GM21723 (cell line): ENCODE data around the gene TTC9B.

ENCODE experiments used
- ATAC-seq: cut with Tn5 transposase; IDR thresholded peaks from one replicate; pipeline ENCODE4 v1.9.1; 2021; ENCODE audit warnings: mild to moderate bottlenecking, moderate library complexity; ENCODE audit not compliant: unreplicated experiment

Gene TTC9B

DNA sequence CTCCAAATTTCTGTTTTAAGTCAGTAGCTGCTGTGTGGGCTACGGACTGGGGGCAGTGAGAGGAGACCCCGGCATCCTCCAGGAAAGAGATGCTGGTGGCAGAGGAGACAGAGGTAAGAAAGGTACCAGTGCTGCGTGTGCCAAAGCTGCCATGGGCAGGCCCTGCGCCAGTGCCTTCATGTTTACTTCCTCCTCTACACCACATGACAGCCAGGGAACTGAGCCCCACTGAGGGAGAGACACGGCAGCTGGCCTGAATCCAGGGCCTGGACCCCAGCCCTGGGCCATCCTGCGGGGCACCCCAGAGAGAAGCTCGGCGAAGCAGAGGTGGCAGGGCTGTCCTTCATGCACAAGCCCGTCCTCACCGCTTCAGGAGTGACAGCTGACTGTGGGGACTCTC, 31.0 kb upstream of the TTC9B start:
- no peak for ATAC-seq

DNA sequence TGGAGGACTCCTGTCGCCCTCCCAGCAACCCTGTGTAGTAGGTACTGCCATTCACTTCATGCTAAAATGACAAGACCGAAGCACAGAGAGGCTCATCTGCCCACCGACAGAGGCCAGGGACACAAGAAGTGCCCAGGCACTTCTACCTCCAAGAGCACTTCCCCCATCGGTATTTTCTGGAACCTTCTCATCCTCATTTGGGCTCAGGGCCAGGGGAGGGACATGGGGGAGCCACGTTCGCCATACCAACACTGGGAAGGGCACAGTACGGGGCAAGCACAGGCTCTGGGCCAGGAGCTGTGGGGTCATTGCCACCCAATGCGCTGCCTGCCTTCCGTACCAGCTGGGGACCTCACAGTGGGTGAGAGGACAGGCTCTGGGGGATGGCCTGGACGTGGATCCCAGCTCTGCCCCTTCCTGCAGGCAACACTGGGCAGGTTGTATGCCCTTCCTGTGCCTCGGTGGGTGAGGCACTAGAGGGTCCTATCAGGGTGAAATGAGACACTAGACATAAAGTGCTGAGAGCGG, 29.6 kb upstream of the TTC9B start:
- no peak for ATAC-seq

DNA sequence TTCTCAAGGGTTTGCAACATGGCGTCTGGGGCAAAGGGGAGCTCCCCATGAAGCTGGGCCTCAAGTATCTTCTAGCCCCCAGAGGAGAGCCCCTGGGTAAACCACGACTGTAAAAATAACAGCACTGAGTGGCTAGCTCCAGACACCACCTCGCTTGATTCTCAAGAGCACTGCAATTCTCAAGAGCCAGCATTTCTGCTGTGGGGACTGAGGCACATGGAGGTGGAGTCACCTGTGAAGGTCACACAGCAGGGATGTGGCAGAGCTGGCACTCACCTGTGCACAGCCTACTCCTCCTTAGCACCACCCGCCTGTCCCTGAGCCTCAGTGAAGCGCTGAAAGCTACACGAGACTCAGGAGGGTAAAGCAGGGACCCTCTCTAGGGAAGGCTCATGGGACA, 29.0 kb upstream of the TTC9B start:
- no peak for ATAC-seq

DNA sequence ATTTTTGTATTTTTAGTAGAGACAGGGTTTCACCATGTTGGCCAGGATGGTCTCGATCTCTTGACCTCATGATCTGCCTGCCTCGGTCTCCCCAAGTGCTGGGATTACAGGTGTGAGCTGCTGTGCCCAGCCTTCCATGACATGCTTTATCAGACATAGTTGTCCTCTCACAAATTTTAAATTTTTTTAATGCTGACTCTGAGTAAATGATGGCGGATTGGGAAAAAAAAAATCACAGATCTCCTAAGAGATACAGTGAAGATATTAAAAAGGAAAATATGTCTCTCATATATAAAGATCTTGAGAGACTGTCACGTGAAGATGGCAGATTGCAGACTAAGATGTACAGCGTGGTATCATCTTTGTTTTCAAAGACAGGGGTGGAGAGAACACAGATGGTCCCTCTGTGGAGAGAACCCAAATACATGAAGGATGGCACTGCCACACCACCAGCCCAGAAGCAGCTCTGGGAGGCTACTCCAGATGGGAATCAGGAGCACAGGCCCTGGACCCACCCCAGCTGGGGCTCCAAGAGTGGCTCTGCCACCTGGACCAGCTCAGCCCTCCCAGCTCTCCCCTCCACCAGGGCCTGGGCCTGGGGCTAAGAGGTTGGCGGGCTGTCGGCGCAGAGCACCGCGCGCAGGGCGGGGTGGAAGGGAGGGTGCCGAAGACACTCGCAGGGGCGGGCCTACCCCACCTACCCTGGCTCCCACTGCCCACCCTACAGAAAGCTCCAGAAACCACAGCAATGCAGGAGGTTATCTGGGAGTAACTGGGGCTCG, 28.3 kb upstream of the TTC9B start:
- no peak for ATAC-seq

DNA sequence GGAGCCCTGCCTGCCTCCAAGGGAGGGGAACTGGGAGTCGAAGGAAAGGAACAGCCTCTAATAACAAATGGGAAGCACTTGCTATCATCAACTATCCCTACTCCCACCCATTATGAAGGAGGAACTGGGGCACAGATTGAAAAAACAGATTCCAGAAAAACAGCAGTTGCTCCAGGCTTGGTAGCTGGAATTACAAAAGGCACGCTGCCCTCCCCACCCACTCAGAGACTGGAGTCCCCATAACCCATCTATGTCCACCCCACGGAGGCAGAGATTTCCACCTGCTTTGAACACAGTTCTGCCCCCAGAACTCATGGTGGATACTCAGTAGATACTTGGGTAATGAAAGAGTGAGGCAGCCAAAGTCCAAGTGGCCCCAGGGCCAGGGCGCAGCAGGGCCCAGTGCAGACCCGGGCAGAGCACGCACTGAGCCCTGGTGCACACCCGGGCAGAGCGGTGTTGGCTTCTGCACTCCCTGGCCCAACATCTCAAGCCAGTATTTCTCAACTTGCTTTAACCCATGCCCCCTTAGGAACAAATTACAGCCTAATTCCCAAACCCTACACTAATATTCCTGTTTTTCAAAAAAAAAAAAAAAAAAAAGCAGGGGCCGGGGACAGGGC, 27.4 kb upstream of the TTC9B start:
- no peak for ATAC-seq

DNA sequence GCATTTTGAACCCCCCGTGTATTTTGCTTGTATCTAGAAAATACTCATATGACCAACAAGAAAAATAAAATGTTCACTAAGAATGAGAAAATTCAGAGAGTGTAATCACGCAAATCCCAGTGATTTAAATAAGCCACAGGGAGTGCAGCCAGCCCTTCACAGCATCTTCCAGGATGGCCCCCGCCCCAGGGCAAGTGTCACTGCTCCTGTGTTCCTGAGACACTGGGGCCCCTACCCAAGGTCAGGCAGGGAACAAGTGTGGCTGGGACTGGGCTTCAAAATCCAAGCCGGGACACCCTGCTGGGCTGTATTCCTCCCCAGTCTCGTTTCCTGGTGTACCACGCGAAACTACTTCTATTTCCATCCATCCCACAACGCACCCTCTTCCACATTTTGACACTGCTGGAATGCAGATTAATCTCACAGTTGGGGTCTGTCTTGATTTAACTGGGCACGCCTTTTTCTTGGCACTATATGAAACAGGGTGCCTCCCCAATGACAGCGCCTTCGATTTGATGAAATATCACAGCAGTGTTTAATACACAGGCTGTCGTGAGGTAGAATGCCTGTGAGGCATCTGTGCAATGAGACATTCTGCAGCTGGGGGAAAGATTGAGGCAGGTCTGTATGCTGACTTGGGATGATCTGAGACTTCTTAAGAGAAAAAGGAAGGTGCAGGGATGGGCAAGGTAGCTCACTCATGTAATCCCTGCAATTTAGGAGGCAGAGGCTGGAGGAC, 26.6 kb upstream of the TTC9B start:
- ATAC-seq: no peak

DNA sequence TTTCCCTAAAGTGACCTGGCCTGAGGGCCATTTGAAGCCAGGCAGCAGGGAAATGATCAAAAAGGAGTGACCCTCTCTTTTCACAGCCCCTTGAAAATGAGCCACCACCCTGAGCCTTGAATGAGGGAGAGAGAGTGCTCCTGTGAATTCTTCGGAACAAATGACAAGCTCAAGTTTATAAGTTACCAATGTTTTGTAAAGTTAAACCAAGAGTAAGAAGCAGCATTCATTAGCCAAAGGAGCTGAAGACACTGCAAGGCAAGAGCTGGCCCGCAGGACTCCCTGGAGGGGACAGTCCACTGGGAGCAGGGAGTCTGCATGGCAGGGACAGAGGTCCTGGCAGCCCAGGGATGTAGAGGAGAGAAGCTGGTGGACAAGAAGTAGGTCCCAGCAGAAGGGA, 25.0 kb upstream of the TTC9B start:
- ATAC-seq: no peak

DNA sequence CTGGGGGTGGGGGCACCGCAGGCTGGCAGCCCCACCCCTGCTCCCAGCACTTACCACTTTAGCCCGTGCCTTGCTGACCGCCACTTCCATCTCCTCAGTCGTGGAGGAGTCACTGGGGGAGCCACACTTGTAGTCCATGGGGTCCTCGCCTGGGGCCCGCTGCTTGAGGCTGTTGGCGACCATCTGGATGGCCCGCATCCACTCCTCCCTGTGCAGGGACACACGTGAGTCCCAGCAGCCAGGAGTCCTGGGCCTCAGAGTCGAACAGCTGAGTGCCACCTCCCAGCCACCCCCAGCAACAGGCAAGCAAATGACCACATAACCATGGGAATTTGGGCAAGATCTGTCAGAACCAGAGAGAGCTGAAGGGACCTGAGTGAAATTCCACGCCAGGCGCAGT, 24.3 kb upstream of the TTC9B start:
- no peak for ATAC-seq

DNA sequence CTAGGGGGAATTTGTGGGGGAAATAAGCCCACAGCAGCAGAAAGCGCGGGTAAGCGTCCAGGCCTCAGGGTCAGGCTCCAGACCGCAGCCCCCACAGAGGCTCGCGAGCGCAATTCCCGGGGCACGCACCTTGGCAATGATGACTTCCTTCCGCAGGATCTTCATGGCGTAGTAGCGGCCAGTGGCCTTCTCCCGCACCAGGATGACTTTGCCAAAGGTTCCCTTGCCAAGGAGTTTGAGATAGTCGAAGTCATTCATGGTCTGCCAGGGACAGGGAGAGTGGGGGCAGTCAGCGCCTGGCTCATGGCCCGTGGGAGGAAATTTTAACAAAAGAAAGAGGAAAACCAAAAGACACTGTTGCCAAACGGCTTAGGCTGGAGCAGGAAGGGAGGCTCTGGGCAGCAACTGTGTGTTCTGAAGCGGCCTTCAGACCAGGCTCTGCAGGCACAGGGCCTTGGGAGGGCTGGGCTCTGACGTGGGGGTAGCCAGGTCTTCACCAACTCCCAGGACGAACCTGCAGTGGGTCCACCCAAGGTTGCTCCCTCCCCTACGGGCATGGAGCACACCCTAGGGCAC, 23.7 kb upstream of the TTC9B start:
- no peak for ATAC-seq

DNA sequence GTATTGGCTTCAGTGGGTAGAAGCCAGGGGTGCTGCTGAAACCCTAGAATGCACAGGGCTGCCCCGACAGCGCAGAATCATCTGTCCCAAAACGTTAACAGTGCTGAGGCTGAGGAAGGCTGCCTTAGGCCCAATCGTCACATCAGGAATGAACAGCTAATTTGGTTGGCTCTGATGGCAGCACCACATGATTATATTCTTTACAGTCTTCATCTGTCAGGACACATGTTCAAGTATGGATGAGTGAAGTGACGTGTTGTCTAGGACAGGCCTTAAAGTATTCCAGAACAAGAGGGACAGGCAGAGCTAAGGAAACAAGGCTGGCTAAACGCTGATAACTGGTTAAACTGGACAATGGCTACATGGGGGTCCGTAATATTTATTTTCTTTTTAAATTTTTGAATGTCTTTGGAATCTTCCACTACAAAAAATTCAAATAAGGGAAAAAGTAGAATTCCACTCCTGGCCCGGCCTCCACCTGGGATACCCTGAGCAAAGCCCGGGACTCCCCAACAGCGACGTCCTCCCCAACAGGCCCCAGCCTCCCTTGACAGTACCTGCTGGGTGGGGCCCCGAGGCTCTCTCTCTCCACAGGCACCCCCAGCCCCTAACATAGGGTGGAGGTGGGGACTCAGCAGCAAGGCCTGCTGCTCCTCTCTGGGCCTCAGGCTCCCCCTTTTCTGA, 23.1 kb upstream of the TTC9B start:
- ATAC-seq: no peak

DNA sequence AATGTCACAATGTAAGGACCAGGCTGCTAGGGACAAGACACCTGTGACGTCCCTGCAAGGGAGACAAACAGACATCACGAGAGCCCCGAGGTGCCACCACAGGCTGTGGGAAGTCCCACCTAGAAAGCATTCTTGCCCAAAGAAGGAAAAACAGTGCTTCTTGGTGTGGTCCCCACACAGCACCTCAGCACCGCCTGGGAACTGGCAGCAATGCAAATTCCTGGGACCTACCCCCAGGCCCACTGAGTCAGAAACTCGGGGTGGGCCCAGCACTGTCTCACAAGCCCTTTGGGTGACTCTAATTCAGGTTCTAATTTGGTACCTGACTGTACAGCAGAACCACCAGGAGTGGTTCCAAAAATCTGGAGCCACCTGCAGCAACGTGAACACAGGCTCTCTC, 22.1 kb upstream of the TTC9B start:
- ATAC-seq: no peak

DNA sequence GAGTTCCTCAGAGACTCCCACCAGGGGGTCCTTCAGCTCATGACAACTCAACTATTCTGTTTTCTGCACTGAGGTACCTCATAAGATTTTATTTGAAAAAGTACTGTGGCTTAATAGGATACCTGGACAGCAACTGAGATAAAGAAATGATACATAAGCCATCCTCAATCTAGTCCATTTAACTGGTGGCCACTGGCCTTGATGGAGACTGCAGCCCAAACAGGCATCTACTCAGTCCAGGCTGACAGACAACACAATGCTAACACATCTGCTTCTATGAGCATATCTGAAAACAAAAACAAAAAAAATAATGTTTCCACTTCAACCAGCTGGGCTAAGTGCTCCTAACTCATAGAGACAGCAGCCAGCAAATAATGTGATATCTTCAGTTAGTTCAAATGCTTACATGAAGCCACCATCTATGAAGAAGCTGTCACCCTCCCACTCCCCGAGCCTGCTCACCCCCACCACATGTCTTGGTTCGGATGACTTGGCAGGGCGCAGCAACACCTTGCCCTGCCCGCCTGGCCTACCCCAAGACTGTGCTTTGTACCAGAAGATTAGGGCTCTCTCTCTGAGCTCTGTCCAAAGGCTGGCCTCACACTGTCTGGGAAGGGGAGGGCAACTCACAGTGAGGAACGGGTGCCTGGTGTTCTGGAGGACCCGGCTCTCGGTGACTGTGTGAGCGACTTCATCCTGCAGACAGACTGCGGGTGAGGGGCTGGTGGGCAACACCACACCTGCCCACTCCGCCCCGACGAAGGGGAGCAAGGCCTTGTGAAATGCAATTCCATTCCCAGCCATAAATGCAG, 21.4 kb upstream of the TTC9B start:
- no peak for ATAC-seq

DNA sequence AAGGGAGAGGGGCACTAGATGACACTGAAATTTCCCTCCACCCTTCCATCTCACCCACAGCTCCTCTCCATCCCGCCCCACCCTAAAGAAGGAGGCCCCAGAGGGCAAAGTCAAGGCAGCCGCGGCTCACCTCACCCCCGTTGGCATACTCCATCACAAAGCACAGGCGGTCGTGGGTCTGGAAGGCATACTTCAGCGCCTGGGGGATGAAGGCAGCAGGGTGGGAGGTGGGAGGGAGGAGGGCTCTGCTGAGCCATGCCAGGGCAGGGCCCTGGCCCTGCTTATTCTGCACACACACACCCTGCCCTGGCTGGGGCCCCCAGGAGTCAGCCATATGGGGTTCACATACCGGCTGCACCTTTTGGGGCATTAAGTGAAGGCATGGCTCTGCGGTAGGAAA, 20.6 kb upstream of the TTC9B start:
- ATAC-seq: no peak

DNA sequence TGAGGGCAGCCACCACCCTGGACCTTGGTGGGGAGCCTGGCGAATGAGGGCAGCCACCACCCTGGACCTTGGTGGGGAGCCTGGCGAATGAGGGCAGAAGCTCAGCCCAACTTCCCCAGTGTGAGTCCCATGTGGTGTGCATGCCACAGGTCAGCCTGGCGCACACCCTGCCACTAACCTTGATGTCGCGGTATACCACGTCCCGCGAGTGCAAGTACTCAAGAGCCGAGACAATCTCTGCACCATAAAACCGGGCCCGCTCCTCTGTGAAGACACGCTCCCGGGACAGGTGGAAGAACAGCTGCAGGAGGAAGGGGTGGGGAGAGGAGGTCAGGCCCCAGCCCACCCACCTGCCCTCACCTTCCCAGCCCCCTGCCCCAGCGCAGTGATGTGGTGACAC, 19.6 kb upstream of the TTC9B start:
- ATAC-seq: no peak

DNA sequence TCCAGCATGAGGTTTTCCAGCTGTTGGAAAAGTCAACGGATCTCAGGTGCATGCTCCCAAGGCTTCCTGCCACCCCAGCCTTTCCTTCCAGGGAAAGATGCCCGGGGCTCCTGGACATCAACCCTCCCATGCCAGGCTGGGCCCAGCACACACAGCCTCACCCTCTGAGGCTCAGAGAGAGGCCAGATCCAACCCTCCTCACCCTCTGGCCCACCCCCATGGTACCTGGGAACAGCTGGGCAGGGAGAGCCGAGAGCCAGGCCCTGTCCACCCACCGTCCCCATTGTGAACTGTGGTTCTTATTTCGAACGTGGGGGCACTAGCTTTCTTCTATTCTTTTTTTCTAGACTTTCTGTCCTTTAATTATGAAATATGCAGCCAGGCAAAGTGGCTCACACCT, 18.2 kb upstream of the TTC9B start:
- no peak for ATAC-seq

DNA sequence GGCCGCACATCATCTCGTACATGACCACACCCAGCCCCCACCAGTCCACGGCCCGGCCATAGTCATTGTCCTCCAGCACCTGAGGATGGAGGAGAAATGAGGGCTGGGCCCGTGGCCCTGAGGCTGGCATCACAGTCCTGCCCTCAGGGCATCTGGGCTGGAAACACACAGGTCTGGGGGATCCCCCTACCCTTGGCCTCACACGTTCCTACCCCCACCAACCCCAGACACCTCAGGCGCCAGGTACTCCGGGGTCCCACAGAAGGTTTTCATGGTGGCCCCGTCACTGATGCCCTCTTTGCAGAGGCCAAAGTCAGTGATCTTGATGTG, 17.8 kb upstream of the TTC9B start:
- no peak for ATAC-seq

DNA sequence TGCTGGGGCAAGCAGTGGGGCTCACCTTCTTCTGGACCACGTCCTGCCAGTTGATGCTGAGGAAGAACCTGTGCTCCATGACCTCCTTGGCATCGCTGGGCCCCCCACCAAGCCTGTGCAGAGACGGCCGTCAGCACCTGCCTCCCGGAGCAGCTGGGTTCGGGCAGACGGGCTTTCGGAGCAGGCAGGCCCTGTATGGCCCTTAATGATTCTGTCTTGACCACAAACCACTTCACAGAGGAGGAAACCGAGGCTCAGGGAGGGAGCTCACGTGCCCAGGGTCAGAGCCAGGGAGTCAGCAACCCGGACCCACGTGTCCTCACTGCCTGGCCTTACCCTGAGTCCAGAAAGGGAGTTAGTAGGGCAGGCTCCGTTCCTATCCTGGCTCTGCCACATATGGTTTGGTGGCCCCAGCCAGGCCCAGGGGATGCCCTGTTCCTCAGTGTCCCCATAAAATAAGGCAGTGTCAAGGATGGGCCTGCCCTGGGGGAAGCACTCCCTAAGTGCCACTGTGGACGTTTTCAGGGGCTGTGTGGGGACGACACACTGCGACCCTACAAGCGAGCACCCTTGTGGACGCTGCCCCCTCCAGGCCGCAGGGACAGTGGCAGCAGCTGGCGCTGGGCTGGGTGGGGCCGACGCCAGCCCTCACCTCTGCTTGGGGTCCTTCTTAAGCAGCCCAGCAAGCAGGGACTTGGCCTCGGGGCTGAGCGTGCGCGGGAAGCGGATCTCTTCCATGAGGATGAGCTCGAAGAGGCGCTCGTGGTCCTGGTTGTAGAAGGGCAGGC, 17.2 kb upstream of the TTC9B start:
- ATAC-seq: no peak

DNA sequence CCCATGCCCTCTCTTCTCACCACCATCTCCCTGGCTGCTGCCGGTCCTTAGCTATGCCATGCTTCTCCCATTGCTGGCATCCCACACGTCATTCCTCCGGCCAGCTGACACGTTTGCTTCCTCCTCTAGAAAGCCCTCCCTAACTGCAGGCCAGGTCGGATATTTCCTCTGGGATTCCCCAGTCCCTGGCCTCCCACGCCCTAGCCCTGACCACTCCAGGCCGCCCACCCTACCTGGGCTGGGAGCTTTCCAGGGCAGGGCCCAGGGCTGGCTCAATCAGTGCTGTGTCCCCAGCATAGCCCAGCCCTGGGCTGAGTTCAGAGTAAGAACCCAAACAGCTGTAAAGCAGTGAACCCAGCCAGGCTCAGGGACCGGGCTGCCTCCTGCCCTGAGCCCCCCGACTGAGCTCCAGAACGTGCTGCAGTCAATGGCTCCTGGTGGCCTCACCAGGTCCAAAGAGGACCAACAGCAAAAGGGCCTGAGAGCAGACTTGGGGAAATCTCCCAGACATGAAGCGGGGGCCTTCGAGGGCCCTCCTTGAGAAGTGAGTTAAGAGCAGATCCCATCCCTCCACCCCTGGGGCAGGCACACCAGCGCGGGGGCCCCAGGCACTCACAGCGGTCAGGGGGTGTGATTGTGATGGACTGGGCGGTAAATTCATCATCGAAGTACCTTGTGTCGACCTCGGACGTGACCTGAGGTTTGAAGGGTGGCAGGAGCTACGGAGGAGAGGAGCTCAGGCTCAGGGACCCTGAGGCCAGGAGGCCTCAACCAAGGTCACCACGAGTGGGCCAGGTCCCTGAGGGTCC, 16.4 kb upstream of the TTC9B start:
- ATAC-seq: no peak
